Anterior cingulate cortex (tissue), 58 donors: ENCODE results near the gene HLA-DMB.
A peak's percentile ranks its signal among the peaks of the same experiment; 100 is the strongest.

Source experiments
- DNase-seq, 58 donors: peaks; one replicate each; lab custom pipeline; 2025; lab: John Stamatoyannopoulos, UW

HLA-DMB gene

DNA sequence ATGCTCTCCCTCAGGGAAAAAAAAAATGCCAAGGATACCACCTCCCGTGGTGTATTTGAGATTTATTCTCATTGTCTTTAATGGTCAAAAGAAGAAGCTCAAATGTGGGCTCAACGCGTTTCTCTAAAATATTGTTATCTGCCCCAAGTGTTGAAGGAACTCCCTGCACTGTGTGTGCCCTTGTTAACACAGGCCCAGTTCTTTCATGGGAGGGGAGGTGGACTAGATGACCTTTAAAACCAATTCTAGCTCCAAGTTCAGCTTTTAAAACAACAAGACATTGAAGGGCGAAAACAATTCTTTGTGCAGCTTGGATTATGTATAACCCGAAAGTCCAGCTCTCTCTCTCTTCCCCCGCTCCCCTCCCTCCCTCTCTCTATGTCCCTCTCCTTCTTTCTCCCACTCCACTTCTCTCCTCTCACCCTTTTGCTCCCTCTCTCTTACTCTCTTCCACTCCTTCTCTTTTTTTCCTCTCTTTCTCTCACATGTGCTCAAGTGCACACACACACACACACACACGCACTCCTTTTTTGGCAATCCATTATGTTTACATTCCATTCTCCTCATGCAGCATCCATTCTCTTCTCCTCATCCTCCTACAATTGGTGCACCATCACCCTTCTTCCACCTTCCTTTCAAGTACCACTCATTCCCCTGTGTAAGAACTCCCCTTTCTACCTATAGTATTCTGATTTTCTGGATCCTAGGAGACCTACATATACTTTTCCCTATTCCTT lies 8.5 kb downstream of the HLA-DMB start:
- DNase-seq = no peak

DNA sequence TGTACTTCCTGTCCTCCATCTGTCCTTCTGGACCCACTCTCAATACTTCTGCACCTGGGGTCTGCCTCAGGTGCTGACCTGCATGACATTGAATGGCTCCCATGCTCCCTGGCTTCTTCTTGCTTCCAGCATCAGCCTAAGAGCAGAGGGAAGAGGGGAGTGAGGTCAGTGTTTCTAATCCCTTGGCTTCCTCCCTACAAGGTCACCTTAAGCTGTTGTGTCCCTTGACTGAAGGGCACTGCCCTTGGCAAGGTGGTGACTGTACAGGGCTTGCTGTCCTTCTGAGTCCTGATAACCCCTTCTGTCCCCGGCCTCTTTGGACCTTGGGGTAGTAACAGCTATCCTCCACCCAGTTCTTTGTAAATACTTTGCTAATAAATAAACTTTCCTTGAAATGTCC lies 9.6 kb downstream of the HLA-DMB start:
- DNase-seq = no peak

DNA sequence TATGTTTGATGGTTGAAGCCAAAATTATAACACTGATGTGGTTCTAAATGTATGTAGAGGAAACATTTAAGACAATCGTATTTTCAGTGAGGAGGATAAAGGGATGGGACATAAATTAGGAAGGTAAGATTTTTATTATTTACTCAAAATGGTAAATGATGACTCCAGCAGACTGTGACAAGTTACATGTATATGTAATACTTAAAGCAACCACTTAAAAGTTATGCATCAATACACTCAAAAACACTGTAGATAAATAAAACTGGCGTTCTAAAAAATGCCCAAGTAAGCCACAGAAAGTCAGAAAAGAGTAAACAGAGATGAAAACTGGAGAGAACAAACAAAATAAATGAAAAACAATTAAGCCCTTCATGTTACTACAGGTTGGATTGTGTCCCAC lies 18.7 kb downstream of the HLA-DMB start:
- DNase-seq = no peak

DNA sequence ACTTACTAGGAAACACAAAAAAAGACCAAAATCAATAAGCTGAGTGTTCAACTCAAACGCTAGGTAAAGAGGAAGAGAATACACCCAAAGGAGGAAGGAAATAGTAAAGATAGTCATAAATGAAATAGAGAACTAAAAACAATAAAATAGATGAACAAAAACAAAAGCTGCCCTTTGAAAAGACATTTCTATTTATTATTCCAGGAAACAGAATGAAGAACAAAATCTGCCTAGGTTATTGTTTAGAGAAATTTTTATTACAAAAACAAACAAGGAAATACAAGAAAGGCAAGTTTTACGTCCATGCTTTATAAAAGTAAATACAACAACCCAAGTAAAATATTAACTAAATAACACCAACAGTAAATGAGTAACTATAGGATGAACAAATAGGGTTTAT lies 20.1 kb downstream of the HLA-DMB start:
- no peak for DNase-seq

DNA sequence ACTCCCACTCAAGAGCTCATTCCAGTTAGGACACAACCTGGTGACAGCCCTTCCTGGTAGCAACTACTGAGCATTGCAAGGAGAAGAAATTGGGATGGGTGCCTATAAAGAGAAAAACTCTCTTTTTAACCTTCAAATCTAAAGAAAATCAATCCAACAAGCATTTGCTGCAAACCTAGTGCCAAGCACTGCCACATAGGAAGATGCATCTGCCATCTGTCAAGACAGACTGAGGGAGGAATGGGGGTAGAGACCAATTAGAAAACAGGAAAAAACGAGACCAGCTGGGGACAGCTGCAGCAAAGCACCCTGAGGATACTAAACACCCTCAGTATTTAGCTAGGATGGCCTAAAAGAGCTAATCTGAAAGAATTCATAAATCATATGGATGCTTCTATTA lies 27.9 kb downstream of the HLA-DMB start:
- DNase-seq = peak in 4 of 58 donors; percentile 1 to 20 (median 13)

DNA sequence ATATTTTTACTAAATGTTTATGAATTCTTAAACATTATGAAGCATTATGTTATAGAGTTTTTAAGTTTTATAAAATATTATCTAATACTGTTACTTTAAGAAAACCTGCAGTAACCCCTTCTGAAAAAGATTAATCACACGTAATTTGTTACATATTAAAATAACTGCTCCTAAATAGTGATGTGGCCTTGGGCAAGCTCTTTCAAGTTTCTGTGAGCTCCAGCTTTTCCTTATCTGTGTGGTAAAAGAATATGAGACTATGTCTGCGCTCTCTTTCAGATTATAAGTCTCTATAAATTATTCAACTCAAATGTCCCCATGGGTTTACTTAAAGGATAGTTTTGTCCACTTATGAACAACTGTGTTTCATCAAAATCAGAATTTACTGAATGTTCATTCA lies 31.9 kb downstream of the HLA-DMB start:
- DNase-seq = no peak

DNA sequence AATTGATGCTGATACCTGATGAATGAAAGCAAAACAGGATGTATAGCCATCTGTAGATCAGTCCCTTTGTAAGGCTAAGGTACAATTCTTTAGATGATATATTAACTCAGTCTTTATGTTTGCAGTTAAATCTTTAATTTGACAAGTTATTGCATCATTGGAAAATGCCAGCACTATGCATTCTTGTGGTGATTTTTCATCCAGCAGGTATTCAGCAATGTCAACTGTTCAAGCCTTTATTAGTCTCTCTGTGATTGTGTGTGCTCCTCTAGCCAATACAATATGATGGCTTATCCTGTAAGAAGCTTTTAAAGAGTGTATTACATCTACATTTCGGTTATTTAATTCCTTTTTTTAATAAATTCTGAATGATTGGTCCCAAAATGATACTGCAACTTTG lies 34.3 kb downstream of the HLA-DMB start:
- no peak for DNase-seq

DNA sequence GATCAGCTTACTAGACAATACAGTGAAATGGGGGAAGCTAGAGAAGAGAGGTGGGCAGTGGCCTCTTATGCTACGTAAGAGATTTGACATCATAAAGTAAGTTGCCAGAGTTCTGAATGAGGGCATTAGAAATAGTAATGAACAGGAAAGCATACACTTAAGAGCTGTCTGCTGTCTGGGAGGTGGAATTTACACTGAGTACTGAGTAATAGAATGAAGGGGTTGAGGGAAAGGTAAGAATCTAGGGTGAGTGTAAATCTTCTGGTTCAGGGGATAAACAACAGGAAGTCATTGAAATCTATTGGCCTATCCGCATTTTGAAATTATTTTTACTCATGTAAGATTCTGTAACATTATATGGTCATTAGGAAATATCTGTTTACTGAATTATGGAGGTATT lies 35.8 kb downstream of the HLA-DMB start:
- no peak for DNase-seq

DNA sequence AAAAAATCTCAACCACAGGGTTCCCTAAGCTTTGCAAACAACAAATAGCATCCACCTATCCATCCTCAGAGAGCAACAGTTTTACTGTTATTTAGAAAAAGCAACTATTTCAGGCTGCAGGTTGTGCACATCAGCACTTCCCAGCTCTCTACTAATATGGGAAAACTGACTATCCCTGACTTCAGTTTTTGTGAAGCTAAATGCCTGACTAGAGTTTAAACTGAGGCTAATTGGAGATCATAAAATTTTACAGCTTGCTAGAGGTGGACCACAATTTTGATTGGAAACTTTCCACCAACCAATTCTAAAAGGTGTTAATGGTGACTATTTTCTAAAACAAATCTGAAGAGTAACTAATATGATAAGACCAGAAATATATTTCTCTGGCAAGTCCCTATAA lies 36.9 kb downstream of the HLA-DMB start:
- DNase-seq = no peak

DNA sequence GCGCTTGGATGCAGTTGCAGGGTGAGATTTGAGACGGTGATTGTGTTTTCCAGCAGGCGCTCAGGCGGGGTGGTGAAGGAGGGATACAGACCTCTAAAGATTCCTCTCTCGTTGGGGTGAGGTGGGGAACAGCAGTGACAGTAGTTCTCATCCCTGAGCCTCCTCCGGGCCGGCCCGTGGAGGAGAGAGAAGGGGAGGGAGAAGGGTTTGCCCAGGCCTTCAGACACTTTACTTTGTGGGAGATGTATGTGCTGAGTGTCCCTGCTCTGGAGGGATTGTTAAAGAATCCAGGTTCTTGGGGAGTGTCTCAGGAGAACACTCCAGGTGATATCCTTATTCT lies 45.9 kb downstream of the HLA-DMB start:
- no peak for DNase-seq

DNA sequence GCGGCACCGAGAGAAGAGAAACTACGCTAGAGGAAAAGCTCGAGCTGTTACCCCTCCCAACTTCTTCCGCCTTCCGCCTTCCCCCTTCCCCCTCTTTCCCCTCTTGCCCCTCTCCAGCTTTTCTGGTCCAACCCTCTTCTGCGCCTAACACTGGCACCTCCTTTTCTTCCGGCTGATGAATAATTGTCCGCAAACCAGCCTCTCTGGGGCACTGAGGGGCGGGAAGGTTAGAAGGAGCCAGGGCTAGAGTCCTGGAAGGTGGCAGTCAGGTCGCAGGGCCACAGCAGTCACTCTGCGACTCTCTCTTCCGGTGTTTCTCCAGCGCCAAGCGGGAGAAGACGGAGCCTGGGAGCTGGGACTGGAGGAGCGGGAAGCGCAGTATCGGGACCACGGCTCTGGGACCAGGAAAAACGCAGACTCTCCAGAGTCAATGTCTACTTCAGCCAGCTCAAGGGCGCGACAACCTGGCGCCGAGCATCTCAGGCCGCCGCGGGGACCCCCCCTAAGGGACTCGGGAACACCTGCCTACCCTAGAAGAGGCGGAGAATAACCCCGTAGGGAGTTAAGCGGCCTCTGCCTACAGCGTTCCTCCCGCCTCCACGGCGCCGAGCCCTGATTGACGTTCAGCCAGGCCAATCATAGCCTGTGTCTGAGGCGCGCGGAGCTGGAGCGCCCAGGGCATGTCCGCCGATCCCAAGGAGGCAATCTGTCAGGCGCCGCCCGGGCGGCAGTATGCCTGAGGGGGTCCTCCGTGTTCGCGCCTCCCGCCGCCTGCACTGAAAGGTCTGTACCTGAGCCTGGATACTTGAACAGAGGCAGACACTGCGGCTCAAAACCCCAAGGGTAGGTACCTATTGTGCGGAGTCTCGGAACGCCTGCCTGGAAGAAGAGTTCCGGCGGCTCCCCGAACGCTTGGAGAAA lies 46.5 kb downstream of the HLA-DMB start:
- peak; percentile 50 to 96 (median 86) for DNase-seq

DNA sequence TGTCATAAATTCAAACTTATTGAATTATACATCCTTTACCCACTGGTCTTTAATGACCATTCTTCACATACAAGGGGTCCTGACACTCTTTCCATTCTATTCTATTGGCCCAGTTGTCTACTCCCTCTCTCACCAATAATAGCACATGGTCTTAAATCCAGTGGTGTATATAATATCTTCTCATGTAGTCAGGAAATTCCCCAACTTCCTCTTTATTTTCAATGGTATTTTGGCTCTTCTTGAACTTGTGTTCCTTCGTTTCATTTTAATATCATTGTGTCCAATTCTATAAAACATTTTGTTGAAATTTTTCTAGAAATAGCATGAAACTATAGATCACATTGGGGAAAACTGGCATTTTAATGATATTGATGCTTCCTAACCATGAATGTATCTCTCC lies 50.0 kb downstream of the HLA-DMB start:
- no peak for DNase-seq

DNA sequence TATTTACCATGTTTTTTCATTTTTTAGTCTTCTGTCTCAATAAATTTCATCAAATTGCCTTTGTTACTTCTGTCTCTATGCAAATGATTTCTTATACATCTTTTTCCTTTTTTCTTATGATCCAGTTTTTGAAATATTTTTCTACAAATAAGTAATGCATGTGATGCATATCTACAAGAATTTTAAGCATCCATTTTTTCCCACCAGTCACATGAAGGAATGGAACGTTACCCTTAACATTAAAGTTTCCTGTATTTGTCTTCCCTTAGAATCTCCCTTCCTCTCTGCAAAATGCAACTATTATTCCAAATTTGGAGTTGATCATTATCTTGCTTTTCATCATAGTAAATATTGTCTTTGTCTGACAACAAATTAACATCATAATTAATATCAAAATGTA lies 51.3 kb downstream of the HLA-DMB start:
- no peak for DNase-seq

DNA sequence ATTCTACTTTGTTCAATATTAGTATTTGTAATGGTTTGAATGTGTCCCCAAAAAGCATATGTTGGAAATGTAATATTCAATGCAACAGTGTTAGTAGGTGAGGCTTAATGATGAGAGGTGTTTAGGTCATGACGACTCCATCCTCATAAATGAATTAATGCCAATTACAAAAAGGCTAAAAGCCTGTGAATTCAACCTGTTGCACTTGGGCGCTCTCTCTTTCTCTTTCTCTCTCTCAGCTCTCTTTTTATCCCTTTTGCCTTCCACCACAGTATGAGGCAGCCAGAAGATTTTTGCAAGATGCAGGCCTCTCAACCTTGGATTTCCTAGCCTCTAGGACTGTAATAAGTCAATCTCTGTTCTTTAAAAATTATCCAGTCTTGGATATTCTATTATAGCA lies 52.3 kb downstream of the HLA-DMB start:
- no peak for DNase-seq

DNA sequence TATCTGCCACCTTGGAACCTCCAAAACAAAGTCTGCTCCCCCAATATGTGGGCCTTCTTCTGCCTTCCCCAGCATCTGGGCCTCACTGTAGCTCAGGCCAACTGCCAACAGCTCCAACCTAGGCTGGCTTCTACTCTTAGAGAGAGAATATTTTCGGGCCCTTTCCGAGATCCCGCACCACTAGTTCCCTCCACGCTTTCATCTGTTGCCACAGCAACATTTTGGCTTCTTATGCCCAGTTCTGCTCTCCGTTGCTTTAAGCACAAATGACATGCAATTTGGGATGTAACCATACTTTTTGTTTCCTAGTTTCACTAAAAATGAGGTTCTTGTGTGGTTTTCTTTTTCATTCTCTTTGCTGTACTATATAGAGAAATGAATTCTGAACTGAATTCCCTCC lies 53.2 kb downstream of the HLA-DMB start:
- peak in 10 of 58 donors; percentile 5 to 28 (median 12) for DNase-seq

DNA sequence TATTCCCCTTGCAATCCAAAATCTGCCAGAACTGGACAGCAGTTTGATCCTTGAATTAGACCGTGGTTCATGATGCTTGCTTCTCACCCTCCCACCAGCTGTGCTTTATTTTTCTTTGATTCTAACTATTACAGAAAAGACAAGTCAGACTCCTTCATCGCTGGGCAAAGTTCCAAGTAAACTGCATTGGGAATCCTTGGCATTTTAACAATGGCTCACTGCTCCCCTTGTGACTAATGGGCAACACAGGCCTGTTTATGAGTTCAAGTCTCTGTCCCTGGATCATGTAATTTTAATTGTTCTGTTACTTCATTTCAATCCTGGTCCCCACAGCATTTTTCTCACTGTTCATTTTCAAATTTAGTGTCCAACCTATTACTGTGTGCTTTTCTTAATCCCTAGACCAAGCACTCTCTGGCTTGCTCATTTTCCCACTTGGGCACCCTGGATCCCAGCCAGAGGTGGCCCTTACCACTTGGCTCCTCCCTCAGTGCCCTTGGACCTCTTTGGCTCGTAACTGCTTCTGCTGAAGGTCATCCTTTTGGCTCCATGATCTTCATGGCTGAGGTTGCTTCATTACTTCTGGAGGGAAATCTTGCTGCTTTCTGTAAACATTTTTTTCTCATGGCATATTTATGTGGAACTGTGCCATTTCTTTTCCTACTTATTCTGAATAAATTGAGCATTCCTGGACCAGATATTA lies 54.0 kb downstream of the HLA-DMB start:
- peak in 4 of 58 donors; percentile 11 to 48 (median 20) for DNase-seq

DNA sequence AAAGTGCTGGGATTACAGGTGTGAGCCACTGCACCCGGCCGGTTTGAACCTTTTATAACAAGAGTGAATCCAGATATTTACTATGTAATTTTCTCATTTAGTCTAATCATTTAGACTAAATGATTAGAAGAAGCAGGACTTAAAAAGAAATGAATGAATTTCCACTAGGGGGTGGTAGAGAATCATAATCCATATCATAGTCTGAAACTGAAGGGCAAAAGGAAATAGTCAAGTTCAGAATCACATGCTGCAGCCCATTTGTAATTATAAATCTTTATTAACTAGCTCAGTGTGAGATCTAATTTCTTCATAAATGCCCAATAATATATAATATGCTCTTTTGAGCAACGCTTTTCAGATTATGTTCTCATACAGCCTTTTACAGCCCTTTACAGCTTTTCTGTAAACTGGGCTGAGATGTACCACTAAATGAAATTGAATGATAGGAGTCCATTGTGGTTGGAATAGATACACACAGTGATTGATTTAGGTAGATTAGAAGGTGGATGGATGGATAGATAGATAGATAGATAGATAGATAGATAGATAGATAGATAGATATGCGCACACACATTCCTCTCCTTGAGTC lies 55.0 kb downstream of the HLA-DMB start:
- peak in 2 of 58 donors; percentile 1 to 30 for DNase-seq
